ENCODE results near the gene ATP6V0E2.
"Not testable (repeated sequence)": the region's sequence is repeated elsewhere in the genome, so short reads cannot be mapped to it uniquely, and the experiment has no call there.

DNA sequence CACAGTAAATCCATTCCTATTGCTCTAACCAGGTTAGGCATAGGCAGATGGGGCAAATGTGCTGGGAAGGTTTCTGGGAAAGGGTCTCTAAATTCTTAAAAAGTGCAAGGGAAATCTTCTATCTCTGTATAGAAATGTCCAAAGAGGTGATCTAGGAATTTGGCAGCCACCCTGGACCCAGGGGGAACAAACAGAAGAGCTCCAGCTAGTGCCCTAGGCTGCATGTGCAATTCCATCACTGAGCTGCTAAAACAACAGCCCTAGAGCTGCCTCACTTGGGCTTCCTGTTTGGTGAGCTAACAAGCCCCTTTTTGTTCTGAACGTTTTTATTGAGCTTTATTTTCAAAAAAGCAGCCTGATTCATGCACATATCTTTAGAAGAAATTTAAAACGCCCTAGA is 16.9 kb downstream of the ATP6V0E2 start:
- TF ChIP-seq, protein P1, sequence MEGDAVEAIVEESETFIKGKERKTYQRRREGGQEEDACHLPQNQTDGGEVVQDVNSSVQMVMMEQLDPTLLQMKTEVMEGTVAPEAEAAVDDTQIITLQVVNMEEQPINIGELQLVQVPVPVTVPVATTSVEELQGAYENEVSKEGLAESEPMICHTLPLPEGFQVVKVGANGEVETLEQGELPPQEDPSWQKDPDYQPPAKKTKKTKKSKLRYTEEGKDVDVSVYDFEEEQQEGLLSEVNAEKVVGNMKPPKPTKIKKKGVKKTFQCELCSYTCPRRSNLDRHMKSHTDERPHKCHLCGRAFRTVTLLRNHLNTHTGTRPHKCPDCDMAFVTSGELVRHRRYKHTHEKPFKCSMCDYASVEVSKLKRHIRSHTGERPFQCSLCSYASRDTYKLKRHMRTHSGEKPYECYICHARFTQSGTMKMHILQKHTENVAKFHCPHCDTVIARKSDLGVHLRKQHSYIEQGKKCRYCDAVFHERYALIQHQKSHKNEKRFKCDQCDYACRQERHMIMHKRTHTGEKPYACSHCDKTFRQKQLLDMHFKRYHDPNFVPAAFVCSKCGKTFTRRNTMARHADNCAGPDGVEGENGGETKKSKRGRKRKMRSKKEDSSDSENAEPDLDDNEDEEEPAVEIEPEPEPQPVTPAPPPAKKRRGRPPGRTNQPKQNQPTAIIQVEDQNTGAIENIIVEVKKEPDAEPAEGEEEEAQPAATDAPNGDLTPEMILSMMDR (IDR thresholded peaks at IDR 0.05), result not testable (repeated sequence)
- not testable (repeated sequence) for TF ChIP-seq EP300 (IDR thresholded peaks at IDR 0.05); POLR2A (IDR thresholded peaks at IDR 0.05; ENCODE audit: low read depth)
